ENCODE data around the gene ACTN1.

ACTN1 gene

DNA sequence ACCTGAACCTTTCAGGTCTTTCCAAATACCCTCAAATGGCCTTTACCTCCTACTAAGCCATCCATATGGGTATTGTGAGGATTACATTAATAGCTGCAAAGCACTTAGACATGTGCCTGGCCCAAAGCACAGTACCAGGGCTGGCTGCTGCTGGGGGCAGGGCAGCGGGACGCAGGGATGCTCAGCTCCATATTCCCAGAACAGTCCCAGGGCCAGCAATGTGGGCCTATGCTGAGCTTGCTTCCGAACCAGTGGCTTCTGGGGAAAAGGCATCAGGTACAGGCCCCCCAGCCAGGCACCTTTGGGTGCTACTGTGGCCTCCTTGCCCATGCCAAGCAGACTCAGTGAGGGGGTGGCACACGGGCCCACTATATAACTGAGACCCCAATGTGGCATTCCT is 10.4 kb downstream of the ACTN1 start:
- ATAC-seq: no peak

DNA sequence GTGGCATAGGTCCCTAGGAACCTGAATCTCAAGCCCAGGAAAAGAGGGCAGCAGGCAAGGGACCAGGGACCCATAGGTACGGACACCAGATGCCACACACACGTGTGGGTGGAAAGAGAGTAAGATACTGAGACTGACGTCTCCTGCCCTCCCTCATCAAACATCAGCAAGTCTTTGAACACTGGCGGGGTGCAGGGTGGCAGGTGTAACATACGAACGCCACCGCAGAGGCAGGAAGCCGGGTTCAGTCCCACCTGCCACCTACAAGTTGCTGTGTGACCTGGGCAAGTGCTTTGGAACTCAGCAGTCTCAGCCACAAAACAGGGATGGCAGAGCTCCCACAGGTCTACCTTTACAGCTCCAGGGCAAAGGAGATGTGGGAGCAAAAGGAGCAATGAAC is 11.1 kb downstream of the ACTN1 start:
- peak; percentile 51 to 69 for ATAC-seq

DNA sequence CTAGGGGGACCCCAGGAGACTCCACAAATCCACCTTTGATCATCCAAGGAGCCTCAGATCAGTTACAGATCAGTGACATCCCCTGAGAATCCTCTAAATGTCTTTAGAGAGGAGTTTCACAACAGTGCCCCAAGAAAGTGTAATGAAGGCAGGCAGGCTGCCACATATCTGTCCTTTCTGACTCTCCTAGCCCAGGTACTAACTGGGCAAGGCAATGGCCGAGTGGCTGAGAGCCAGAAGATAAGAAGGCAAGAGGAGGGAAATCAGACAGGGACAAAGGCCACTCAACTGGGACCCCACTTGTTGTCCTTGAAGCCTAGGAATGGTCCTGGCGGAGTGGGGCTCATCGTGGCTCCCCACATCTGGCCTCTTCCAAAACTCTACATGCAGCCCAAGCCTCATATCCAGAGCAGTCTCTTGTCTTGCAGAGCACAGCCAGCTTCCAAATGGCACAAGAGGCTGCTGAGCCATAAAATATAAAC is 11.6 kb downstream of the ACTN1 start:
- ATAC-seq: no peak

DNA sequence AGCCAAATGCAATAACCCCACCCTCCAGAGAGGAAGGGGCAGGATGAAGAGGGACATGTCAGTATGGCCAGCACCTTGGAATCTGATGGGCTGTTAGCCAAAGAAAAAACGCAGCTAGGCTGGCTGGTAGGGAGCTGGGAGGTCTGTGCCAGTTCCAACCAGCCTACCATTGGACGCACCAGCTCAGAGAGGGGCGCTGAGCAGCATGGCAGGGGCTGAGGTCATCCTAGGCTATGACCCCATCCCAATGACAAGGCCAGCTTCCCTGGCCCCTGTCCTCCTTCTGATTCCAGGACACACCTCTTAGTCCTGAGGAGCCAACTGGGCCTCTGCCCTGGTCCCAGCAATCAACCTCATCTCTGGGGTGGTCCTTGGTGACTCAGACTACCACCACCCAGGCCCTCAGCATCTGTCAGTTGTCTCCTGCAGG is 12.2 kb downstream of the ACTN1 start:
- no peak for ATAC-seq

DNA sequence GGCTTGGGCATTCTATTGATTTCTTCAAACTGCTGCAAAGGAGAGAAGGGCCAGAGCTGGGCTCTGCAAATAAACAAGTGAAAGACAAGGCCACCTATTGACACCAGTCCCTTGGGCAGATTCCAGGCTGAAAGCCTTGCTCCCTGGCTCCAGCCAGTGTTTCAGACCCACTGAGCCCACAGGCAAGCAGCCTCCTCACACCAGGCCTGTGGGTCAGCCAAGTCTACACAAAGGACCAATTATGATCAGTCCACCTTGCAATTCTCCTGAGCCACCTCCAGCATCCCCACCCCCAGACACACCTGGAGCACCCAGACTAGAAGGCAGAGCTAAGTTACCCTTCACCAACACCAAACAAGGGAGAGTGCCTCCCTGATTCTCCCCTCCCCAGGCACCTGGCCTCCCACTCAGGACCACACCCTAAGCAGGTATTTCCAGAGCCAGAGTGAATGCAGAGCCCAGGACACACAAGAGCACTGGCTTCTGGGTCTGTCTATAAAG is 13.8 kb downstream of the ACTN1 start:
- no peak for ATAC-seq

DNA sequence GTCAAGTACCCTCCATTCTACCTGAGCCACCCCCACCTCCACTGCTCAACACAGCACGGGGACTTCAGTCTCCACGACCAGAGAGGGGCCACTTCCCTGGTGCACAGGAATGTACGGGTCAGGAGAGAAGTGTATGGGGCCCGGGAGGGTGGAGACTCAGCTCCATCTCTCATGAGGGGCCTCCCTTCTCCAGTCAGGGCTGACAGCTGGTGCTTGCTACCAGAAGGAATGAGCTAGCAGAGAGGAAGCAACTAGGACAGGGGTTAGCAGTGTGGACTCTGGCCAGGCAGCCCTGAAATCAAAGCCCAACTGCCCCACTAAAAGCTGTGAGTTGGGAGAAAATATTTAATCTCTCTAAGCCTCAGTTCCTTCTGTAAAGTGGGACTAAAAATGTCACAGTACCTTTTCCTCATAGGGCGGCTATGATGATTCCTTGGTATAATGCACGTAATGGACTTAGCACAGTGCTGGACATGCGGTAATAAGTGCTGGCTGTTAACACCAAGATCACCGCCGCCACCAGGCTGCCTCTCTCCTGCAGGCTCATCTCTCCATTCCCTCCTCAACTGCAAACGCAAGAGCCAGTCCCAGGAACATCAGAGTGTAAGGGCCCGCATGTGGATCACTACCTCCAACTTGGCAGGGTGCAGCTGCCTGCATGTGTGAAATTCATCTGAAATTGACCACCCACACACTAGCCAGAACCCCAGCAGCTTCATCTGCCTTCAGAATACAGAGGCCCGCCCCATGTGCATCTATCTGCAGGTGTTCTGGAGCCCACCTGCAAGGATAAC is 14.6 kb downstream of the ACTN1 start:
- no peak for ATAC-seq

DNA sequence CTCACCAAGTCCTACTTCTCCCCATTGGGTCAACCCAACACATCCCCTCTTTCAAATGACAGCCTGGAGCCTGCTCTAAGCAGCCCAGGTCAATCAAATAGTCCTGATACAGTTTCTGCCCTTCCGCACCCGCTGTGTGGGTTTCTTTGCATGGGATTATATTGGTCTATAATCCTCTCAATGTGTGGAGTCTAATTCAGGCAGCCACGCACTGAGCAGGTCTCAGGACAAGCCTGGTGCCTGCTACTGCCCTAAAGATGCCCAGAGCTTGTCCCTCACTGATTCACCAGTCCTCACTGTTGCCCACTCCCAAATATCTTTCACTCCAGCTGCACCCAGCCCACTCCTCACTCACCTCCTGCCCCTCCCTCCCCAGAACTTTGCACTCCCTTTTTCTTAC is 16.4 kb downstream of the ACTN1 start:
- ATAC-seq: no peak

DNA sequence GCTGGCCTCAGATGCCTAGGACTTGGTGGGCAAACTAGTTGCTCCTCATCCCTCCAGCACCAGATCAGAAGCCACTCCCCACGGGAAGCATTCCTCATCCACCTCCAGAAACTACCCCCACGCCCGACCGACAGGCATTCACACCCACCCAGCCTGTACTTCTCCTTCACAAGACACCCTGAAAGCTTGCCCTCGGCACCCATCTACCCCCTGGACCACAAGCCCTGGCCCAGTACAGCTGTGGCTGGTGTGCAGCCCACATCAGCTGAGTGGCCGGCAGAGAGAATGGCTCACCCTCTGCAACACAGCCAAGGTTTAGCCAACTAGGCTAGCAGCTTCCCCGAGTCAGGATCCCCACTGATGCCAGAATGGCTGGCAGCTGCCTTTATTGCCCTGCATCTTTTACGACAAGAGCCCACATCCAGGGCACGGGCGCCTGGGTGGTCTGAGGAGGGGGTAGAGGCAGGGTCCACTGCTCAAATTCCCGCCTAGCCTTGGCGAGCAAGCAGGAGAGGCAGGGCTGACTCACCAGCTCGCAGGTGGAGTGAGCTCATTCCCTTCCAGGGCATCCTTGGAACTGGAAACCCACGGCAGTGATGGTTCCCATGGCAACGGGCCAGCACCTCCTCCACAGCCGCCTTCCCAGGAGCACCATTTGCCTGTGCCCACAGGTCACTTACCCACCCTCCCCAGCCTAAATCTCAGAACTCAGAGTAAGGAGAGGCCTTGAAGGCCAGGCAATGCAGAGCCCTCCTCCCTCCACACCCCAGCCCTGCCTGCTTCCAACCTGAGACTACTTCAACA is 17.1 kb downstream of the ACTN1 start:
- ATAC-seq: no peak

DNA sequence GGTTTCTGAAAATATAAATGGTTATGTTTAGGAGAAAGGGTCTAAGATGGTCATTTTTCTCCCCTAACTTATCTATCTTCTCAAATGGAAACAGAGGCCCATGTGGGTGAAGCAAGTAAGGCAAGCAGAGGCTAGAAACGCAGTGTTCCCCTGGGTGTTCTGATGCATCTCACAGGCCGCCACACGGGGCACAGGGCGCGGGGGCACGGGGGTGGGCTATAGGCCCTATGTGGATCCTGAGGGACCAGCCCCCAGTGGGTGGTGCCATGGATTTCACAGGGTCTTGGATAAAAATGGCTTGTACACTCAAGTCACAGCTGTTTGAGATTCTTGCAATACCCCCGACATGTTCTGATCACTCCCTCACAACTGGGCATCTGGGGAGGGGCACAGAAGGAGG is 17.7 kb downstream of the ACTN1 start:
- ATAC-seq: no peak

DNA sequence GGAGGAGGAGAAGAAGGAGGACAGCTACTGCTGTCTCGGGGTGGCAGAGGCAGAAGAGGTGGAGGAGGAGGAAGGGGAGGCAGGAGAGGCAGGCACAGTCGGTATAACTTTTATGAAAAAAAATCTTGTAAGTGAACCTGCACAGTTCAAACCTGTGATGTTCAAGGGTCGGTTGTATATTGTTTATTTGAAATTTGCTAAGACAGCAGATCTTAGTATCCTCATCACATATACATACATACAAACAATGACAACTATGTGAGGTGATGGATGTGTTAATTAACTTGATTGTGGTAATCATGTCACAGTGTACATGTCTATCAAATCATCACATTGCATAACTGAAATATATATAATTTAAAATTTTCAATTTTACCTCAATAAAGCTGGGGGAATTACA is 19.0 kb downstream of the ACTN1 start:
- ATAC-seq: no peak

DNA sequence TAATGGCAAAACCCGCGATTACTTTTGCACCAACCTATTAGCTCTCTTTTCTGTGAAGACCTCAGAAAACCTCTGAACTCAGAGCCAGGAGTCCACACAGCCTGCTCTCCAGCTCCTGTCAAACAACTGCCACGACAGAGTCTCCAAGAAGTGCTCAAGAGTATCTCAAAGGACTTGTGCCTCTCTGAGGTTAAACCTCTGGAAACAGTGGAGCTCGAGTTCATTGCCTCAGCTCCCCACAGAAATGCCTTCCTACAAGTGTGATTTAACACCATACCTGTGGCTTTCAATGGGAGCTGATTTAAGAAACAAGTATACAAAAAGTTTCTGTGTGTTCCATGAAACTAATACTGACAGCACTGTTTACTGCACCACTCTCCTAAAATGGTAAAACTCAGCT is 20.1 kb downstream of the ACTN1 start:
- ATAC-seq: no peak

DNA sequence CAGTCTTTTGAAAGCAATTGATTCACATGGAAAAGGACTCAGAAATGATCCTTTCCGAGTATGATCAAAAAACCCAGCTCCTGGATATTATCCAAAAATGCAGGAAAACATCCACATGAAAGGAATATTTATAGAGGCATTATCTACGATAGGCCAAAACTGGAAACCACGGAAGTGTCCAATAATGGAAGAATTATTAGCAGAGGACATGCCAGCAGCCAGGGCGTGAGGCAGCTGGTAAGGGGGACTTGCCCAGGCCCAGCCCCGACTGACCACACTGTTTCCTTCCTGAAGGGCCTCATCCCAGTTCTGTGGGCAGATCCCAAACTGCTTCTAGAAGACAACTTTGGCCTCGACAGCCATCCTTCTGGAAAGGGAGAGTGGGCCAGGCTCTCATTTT is 20.5 kb downstream of the ACTN1 start:
- no peak for ATAC-seq

DNA sequence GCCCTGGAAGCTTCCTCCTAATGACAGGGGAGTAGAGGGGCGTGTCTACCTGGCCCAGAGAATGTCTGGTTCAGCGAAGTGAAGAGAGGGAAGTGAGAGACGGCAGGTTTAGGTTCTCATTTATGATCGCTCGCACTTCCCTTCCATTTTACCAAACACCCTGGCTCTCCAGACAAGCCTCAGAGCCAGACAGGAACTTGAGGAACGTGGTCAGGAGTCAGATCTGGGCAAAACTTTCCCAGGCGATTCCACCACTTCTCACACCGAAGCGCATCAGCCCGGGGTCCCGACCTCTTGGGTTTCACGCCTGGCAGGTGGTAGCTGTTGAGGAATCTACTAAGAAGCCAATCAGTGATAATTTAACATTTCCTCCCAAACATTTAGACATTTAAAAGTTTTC is 21.3 kb downstream of the ACTN1 start:
- ATAC-seq: no peak

DNA sequence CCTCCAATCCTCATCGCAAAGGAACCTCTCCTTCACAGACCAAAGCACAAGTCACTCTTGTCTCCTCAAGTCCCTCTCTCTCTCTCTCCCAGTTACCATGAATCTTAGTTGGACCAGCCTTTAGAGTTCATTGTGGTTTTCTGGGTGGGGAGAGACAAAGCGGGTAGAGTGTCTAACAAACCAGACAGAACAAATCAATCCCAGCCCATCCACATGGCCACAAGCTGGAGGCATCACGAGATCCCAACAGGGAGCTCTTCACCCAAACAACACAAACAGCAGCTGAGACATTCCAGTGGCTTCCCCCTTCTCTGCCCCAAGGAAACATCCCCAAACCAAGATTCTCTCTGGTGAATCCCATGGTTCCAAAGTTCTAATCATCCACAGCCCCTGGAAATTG is 22.4 kb downstream of the ACTN1 start:
- ATAC-seq: no peak

DNA sequence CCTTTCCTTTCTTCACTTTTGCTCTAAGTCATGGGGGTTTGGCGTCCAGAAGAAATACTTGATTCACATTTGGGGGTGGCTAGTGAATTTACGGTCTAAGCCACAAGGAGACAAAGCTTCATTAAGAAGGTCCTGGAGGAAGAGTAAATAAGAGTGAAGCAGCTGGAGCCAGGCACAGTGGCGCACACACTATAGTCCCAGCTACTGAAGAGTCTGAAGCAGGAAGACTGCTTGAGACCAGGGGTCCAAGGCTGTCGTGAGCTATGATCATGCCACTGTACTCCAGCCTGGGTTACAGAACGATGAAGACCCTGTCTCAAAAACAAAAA is 23.3 kb downstream of the ACTN1 start:
- no peak for ATAC-seq

DNA sequence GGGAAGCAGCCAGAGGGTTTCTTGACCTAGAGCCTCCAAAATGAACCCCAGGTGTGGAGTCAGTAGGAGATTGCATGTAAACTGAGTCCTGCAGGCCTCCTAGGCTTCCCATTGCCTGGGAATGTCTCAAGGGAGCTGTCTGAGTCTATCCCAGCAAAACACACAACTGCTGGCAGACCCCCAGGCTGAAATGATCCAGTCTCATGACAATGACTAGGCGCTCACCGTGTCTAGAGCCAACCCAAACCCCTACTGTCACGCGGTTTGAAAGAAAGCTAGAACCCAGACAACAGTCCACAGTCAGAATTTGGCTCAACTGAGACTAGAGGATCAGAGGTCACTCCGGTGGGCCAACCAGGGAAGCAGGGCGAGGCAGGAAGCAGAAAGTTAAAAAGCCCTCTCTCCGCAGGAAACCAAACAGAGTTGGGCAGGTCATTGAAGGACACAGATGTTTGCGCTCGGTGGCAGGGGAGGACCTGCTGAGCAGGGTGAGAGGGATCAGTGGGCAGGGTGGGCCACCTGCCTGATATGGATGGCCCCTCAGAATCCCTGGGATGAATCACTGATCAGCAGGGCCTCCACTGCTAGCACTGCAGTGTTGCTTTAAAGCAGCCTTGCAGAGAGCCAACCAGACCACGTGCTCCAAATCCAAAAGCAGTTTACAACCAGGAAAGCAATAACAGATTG is 23.8 kb downstream of the ACTN1 start:
- no peak for ATAC-seq

DNA sequence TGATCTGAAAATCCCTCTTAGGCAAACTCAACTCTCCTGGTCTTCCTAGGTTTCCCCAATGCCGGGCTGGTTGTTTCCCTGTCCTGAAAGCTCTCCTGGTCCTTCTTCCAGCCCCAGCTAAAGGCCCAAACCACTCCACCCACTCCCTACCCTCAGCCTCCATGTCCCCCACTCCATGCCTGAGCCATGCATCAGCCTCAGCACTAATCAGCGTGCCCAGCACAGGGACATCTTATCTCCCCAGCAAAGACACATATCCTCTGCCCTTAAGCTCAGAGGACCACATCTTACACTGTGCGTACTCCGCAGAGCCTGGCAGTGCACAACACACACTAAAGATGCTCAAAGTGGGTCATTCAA is 25.9 kb downstream of the ACTN1 start:
- no peak for ATAC-seq

DNA sequence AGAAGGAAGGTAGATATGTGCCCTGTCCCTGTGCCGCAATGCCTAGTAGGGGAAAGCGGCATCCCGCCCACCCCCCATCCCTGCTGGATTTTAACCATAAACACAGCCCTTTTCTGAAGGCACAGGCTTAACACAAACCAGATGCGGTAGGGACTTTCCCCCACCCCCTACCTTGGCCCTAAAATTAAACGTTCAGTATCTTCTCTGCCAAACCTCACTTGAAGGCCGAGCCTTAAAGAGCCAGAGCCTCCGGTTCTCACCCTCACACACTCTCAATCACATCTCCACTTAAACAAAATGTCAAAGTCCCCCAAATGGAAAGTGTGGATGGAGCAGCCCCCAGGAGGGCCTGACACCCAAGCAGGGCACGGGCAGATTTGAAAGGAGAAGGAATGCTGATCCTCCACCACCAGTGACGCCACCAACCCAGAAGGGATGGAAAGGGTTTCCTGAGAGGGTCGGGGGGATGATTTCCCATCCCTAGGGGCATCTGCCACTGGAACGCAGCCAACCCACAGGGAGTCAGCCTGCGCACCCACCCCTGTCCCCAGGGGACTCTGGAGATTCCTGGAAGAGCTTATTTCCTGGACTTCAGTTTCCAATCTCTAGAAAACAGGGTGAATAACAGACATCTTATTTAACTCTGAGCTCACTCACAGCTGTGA is 26.4 kb downstream of the ACTN1 start:
- peak in 1 of 2 donors; percentile 11 for ATAC-seq

DNA sequence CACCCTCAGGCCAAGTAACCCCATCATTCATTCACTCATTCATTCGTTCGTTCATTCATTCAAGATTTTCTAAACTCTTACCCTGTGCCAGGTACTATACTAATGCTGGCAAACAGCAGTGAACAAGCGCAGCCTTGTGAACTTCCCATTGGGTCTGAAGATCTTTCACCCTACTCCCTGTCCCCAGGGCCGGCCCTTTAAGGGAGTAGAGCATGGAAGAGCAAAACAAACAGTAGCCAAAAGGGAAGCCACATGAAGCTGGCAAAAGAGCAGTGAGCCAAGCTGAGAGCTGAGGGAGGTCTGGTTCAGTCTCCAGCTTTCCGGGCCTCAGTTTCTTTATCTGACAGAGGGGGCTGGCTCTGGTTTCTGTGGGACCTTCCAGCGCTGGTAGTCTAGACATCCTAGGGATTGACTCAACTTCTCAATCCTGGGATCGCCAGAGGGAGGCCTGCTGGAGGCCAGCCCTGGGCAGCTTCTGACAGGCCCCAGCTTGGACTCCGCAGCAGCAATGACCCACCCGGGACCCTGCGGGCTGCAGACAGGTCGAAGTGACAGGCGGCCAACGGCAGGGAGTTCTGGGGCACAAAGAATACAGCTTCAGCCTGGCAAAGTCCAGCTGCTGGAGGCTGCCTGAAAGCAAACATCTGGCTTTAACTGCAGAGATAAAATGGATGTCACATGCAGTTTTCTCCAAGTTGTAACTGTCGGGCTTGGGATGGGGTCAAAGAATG is 27.1 kb downstream of the ACTN1 start:
- no peak for ATAC-seq

DNA sequence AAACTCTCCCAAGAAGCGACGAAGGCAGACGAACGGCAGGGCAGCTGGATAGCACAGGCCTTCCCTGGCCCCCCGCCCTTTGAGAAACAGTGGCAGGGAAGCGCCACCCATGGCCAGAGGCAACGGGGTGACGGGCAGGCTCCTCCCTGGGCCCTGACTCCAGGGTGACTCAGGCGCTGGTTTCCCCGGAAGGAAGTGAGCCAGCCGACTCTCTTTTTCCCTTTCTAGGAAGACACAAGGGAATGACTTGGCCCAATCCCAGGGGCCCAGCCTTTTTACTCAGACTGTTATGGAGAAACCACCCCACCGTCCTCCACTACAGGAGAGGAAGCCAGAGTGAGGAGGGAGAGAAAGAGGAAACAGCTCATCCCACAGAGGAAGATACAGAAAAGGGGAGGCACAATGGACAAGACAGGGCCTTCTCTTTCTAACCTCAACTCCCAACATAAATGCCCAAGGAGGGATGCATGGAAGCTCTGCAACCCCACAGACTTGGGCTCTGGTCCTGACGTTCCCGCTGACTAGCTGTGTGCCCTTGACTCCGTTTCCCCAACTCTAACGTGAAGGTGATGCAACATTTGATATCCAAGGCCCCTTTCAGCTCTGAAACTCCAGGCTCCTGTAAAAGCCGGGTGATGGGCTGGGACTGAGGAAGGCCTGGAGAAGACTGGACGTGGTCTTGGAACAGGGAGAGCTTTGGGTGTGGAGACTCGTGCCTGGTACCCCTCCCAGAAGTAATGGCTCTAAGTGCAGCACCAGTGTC is 27.9 kb downstream of the ACTN1 start:
- no peak for ATAC-seq

DNA sequence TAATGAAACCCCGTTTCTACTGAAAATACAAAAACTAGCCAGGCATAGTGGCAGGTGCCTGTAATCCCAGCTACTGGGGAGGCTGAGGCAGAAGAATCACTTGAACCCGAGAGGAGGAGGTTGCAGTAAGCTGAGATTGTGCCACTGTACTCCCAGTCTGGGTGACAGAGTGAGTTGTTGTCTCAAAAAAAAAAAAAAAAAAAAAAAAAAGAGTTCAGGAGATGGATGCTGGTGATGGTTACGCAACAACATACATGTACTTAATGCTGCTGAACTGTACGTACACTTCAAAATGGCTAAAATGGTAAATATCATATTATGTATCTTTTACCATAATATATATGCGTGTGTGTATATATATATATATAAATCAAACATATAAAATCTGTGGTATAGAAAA is 29.0 kb downstream of the ACTN1 start:
- no peak for ATAC-seq

DNA sequence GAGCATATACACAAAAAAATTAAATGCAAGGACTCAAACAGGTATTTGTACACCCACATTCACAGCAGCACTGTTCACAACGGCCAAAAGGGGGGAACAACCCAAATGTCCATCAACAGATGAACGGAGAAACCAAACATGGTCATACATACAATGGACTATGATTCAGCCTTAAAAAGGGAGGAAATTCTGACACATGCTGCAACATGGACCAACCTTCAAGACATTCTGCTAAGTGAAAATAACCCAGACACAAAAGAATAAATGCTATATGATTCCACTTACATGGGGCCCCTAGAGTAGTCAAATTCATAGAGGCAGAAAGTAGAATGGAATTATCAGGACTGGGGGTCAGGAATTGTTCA is 29.5 kb downstream of the ACTN1 start:
- no peak for ATAC-seq
